ENCODE measurements around the gene CHRDL2. TPM values are rescaled to one million over a fixed set of nuclear protein-coding genes. Genes with fewer than 3 reads are reported as not detected.

The CHRDL2 gene
- total and polyA plus RNA-seq, 2 donors (not counting 3 experiments of a cell fraction or from before 2014, with no cell fraction given): not detected

GRCh38 chr11:74694136-74694930 is 36.9 kb downstream of the CHRDL2 start:
- no peak overlapping the region for H3K4me3 ChIP-seq (replicated peaks in 1 of 3; ENCODE audit: insufficient read depth in 1 of 3, low read depth in 1 of 3, low read length in 3 of 3)
- no peaks in the 10 kb centered on the region for H3K9me3 ChIP-seq (replicated peaks; ENCODE audit: control insufficient read depth, insufficient read depth, low read length)
- H3K9me1 ChIP-seq (replicated peaks; ENCODE audit: control insufficient read depth, extremely low read depth, insufficient read depth, low read length): no peaks in the 10 kb centered on the region
- no peak overlapping the region for H3K9ac ChIP-seq (replicated peaks; ENCODE audit: extremely low read depth, insufficient read depth, low read length)
- ChIA-PET CTCF (interaction anchor here (2.5 kb wide), 1 partner anchor 8 kb away, joined by 36 read pairs; no protein-coding TSS in a partner anchor), POLR2A (no interaction called here)
- H4K20me1 ChIP-seq (replicated peaks; ENCODE audit: control insufficient read depth, extremely low read depth, insufficient read depth, low read length): no peaks in the 10 kb centered on the region
- no peak overlapping the region for H3K27ac ChIP-seq (ENCODE audit: insufficient read depth, low read depth, low read length)
- H3K27me3 ChIP-seq (ENCODE audit: control insufficient read depth in 2 of 2, insufficient read depth in 2 of 2, low read length in 2 of 2): peaks cover 5 to 14% of the 10 kb centered on the region in 2 experiments
- BruUV-seq (replicated peaks): no TSS peak
- TF ChIP-seq CTCF (IDR thresholded peaks at IDR 0.05; ENCODE audit: extremely low read depth in 1 of 2, insufficient read depth in 1 of 2, low read depth in 1 of 2, low read length in 2 of 2) (peak in 1 of 2 donors; percentile 6), MYC (IDR thresholded peaks at IDR 0.05; ENCODE audit: low read depth, low read length) (no peak), FOS (IDR thresholded peaks at IDR 0.05; ENCODE audit: borderline replicate concordance, insufficient read depth, low read length) (no peak)
- no peaks in the 10 kb centered on the region for H3K36me3 ChIP-seq (ENCODE audit: control insufficient read depth in 2 of 2, extremely low read depth in 1 of 2, insufficient read depth in 2 of 2, low read length in 2 of 2)
- intact Hi-C loops (cut with micrococcal nuclease) (no loop called here), dilution Hi-C loops (cut with MboI; ENCODE audit: extremely low pct_ligation_motif_present, low sequenced_read_pairs) (no loop called here)
- no peaks in the 10 kb centered on the region for H3K79me2 ChIP-seq (ENCODE audit: control insufficient read depth, insufficient read depth, low read length)
- no peak for DNase-seq (ENCODE audit: low read depth, low spot score)
- peaks cover 12% of the 10 kb centered on the region for H3K4me1 ChIP-seq (ENCODE audit: control insufficient read depth, extremely low read depth, insufficient read depth, low read length)
- no peak overlapping the region for H3K4me2 ChIP-seq (ENCODE audit: insufficient read depth, low read length)
- no peak for FAIRE-seq
- no peak overlapping the region for H2AFZ ChIP-seq (ENCODE audit: low read depth, low read length)

- H3K79me2 ChIP-seq (ENCODE audit: control insufficient read depth, insufficient read depth, low read length): no peaks in the 10 kb centered on the region
- CTCF ChIA-PET: interaction anchor here (2.0 to 2.5 kb wide), 2 partner anchors 8 to 11 kb away, joined by 8 to 36 read pairs; no protein-coding TSS in a partner anchor
- peaks cover 12% of the 10 kb centered on the region for H3K4me1 ChIP-seq (ENCODE audit: control insufficient read depth, extremely low read depth, insufficient read depth, low read length)
- H3K27ac ChIP-seq (ENCODE audit: insufficient read depth, low read depth, low read length): no peak overlapping the region
- dilution Hi-C loops (cut with MboI; ENCODE audit: extremely low pct_ligation_motif_present, low sequenced_read_pairs) (no loop called here), intact Hi-C loops (cut with micrococcal nuclease) (no loop called here)
- no peaks in the 10 kb centered on the region for H3K9me3 ChIP-seq (replicated peaks; ENCODE audit: control insufficient read depth, insufficient read depth, low read length)
- POLR2A ChIA-PET: no interaction called here
- H4K20me1 ChIP-seq (replicated peaks; ENCODE audit: control insufficient read depth, extremely low read depth, insufficient read depth, low read length): no peaks in the 10 kb centered on the region
- no peak for TF ChIP-seq MAX (IDR thresholded peaks at IDR 0.05; ENCODE audit: insufficient read depth, insufficient read length)
- TF ChIP-seq POLR2A (IDR thresholded peaks at IDR 0.05; ENCODE audit: low read depth, low read length): no peak
- no peak for TF ChIP-seq EZH2 (IDR thresholded peaks at IDR 0.05; ENCODE audit: borderline replicate concordance, low read depth, low read length, severe bottlenecking)
- no peak for TF ChIP-seq GATA2 (IDR thresholded peaks at IDR 0.05; ENCODE audit: insufficient read depth, insufficient read length, low read depth, low read length)
- FAIRE-seq (no peak), DNase-seq (ENCODE audit: low read depth, low spot score) (no peak)
- BruUV-seq (replicated peaks): no TSS peak
- no peak overlapping the region for H3K4me2 ChIP-seq (ENCODE audit: insufficient read depth, low read length)
- no peak overlapping the region for H3K4me3 ChIP-seq (replicated peaks in 1 of 3; ENCODE audit: insufficient read depth in 1 of 3, low read depth in 1 of 3, low read length in 3 of 3)
- no peaks in the 10 kb centered on the region for H3K36me3 ChIP-seq (ENCODE audit: control insufficient read depth in 2 of 2, extremely low read depth in 1 of 2, insufficient read depth in 2 of 2, low read length in 2 of 2)
- H2AFZ ChIP-seq (ENCODE audit: low read depth, low read length): no peak overlapping the region
- no peak overlapping the region for H3K9ac ChIP-seq (replicated peaks; ENCODE audit: extremely low read depth, insufficient read depth, low read length)
- no peaks in the 10 kb centered on the region for H3K9me1 ChIP-seq (replicated peaks; ENCODE audit: control insufficient read depth, extremely low read depth, insufficient read depth, low read length)
- peaks cover 5 to 14% of the 10 kb centered on the region in 2 experiments for H3K27me3 ChIP-seq (ENCODE audit: control insufficient read depth in 2 of 2, insufficient read depth in 2 of 2, low read length in 2 of 2)
These were observed 37.7 kb downstream of the CHRDL2 start for GRCh38 chr11:74693531-74693930.
